HepG2 (cell line): ENCODE data around the gene SLC38A8. TPM values are rescaled to one million over a fixed set of nuclear protein-coding genes. Genes with fewer than 3 reads are reported as not detected.
A peak's percentile ranks its signal among the peaks of the same experiment; 100 is the strongest.

ENCODE experiments used
- ATAC-seq: fragments of 200-7000 bp; cut with Tn5 transposase; 3 replicates; pipeline ENCODE4 v1.9.1; 2020; ENCODE audit warnings: mild to moderate bottlenecking, moderate library complexity
- BruUV-seq: library from RNA; stranded (reverse); fragments of 400-500 nt; replicated peaks from 2 replicates; lab custom pipeline; 2021; lab: Mats Ljungman, UMichigan
- CTCF ChIA-PET: fragments of 300-600 bp; formaldehyde crosslinking; extraction: SDS; loops from one replicate; lab custom pipeline; 2021; ENCODE audit warnings: low total read pairs, inconsistent platforms, low intra/inter-chr PET ratio; lab: Yijun Ruan, JAX
- POLR2A ChIA-PET: fragments of 350-600 bp; sonication (Branson Sonifier 250); formaldehyde crosslinking; loops from one replicate; lab custom pipeline; 2020; ENCODE audit warnings: antibody characterized with exemption, inconsistent platforms; lab: Yijun Ruan, JAX
- DNase-seq: peaks from one replicate; pipeline ENCODE4 v3.0.0-alpha.2; 2015; ENCODE audit warnings: low spot score
- FAIRE-seq: peaks from 3 replicates; lab custom pipeline; 2011; peaks lifted over from hg19 to GRCh38; lab: Jason Lieb, UNC
- H2AFZ ChIP-seq: one replicate; pipeline ENCODE4 v1.6.1; 2011; ENCODE audit warnings: low read length, inconsistent platforms
- H3K27ac ChIP-seq: fragments of 300-600 bp; 3 replicates; pipeline ENCODE4 v1.8.0; 2011; ENCODE audit warnings: mixed run types, mild to moderate bottlenecking, mixed read lengths, low read length, inconsistent platforms; ENCODE audit not compliant: insufficient read depth; ENCODE audit errors: extremely low read length
- H3K27me3 ChIP-seq, 2 experiments: fragments of 200-600 bp in 1 of 2; 2 replicates in 1 of 2; 3 replicates in 1 of 2; pipeline versions ENCODE4 v1.6.0 to v1.8.0; 2011; ENCODE audit warnings: low read length in 2 of 2, mild to moderate bottlenecking in 2 of 2, moderate library complexity in 2 of 2, inconsistent platforms in 1 of 2; ENCODE audit not compliant: insufficient read depth in 2 of 2, control insufficient read depth in 1 of 2
- H3K36me3 ChIP-seq, 2 experiments: fragments of 200-600 bp in 1 of 2; replicated peaks in 1 of 2; 2 replicates in 1 of 2; 3 replicates in 1 of 2; pipeline versions ENCODE4 v1.5.1 to v1.8.0; 2011; ENCODE audit warnings: low read length in 2 of 2, inconsistent platforms in 1 of 2; ENCODE audit not compliant: insufficient read depth in 2 of 2, control insufficient read depth in 1 of 2
- H3K4me1 ChIP-seq: 2 replicates; pipeline ENCODE4 v1.5.1; 2012; ENCODE audit warnings: low read length, inconsistent platforms; ENCODE audit not compliant: insufficient read depth
- H3K4me2 ChIP-seq: 2 replicates; pipeline ENCODE4 v1.6.0; 2011; ENCODE audit warnings: low read depth, low read length, inconsistent platforms
- H3K4me3 ChIP-seq, 3 experiments: fragments of 200-600 bp in 1 of 3; sonication (generic), shearing (Covaris generic) in 1 of 3; replicated peaks in 1 of 3; 2 replicates each; pipeline ENCODE4 v1.5.1; 2011 to 2016; ENCODE audit warnings: low read length in 3 of 3, inconsistent platforms in 2 of 3, low read depth in 2 of 3, mild to moderate bottlenecking in 2 of 3, control low read depth in 1 of 3, mixed read lengths in 1 of 3; ENCODE audit not compliant: insufficient read depth in 1 of 3
- H3K79me2 ChIP-seq: one replicate; pipeline ENCODE4 v1.6.1; 2011; ENCODE audit warnings: low read length, inconsistent platforms; ENCODE audit not compliant: insufficient read depth
- H3K9ac ChIP-seq: 2 replicates; pipeline ENCODE4 v1.6.0; 2011; ENCODE audit warnings: mild to moderate bottlenecking, low read depth, low read length, inconsistent platforms; ENCODE audit not compliant: insufficient read depth
- H3K9me3 ChIP-seq: 2 replicates; pipeline ENCODE4 v1.5.1; 2012; ENCODE audit warnings: mild to moderate bottlenecking, low read length
- H4K20me1 ChIP-seq: 2 replicates; pipeline ENCODE4 v1.6.0; 2011; ENCODE audit warnings: inconsistent platforms, mild to moderate bottlenecking, low read length, moderate library complexity; ENCODE audit not compliant: insufficient read depth
- CBX1 ChIP-seq: IDR thresholded peaks from one replicate; pipeline ENCODE4 v1.6.1; 2016; ENCODE audit warnings: antibody characterized with exemption, low read depth
- EEA1 ChIP-seq: sonication (generic); formaldehyde crosslinking; IDR thresholded peaks from 2 replicates; pipeline ENCODE4 v1.5.1; 2020; ENCODE audit warnings: mild to moderate bottlenecking, missing genetic modification reagents, borderline replicate concordance
- ESRRA ChIP-seq: sonication (generic); formaldehyde crosslinking; IDR thresholded peaks from 2 replicates; pipeline ENCODE4 v1.5.1; 2020; ENCODE audit warnings: mild to moderate bottlenecking, low read depth, missing genetic modification reagents
- FIP1L1 ChIP-seq: fragments of 200-400 bp; formaldehyde crosslinking; IDR thresholded peaks from 2 replicates; pipeline ENCODE4 v1.6.1; 2018; ENCODE audit warnings: low read depth, mild to moderate bottlenecking, low read length, moderate library complexity, borderline replicate concordance; ENCODE audit not compliant: insufficient read depth
- HNRNPL ChIP-seq: fragments of 200-400 bp; formaldehyde crosslinking; IDR thresholded peaks from 2 replicates; pipeline ENCODE4 v1.6.1; 2017; ENCODE audit warnings: mild to moderate bottlenecking, low read depth, low read length
- IRF2 ChIP-seq: IDR thresholded peaks from 2 replicates; pipeline ENCODE4 v1.6.1; 2018; ENCODE audit warnings: missing genetic modification reagents, missing compliant biosample characterization
- JUN ChIP-seq: sonication (generic); formaldehyde crosslinking; IDR thresholded peaks from 2 replicates; pipeline ENCODE4 v1.4.0; 2020; ENCODE audit warnings: mild to moderate bottlenecking, missing genetic modification reagents
- NFATC3 ChIP-seq: sonication (generic); formaldehyde crosslinking; IDR thresholded peaks from 2 replicates; pipeline ENCODE4 v1.5.1; 2020; ENCODE audit warnings: mild to moderate bottlenecking, missing genetic modification reagents
- ZNF10 ChIP-seq: sonication (generic); formaldehyde crosslinking; IDR thresholded peaks from 2 replicates; pipeline ENCODE4 v1.4.0; 2020; ENCODE audit warnings: mild to moderate bottlenecking, low read depth, missing genetic modification reagents, borderline replicate concordance
- ZNF280D ChIP-seq: sonication (generic); formaldehyde crosslinking; IDR thresholded peaks from 2 replicates; pipeline ENCODE4 v1.5.1; 2020; ENCODE audit warnings: mild to moderate bottlenecking, missing genetic modification reagents
- ZNF619 ChIP-seq: sonication (generic); formaldehyde crosslinking; IDR thresholded peaks from 2 replicates; pipeline ENCODE4 v1.4.0; 2020; ENCODE audit warnings: mild to moderate bottlenecking, missing genetic modification reagents
- WGBS: methylation state at CpG from one replicate; pipeline ENCODE4 v1.1.6; 2017; ENCODE audit warnings: low lambda C conversion rate; 5-methylcytosine and 5-hydroxymethylcytosine counted together
- in situ Hi-C: cut with HindIII; loops from 2 replicates; pipeline ENCODE4 v1.10.0; 2017; ENCODE audit warnings: low pct_unique_long_range_greater_than_20kb; ENCODE audit not compliant: extremely low pct_ligation_motif_present
- intact Hi-C: fragments of 100-400 bp; cut with micrococcal nuclease; formaldehyde crosslinking; loops from one replicate; pipeline ENCODE4 v1.10.0; 2022; ENCODE audit not compliant: unreplicated experiment
- polyA plus RNA-seq, 8 experiments: library from polyadenylated mRNA; depleted of rRNA in 3 of 8; stranded (reverse) in 7 of 8; unstranded in 1 of 8; fragments of >200 nt; fragmentation: Illumina TruSeq in 4 of 8; extraction: Trizol in 4 of 8; gene quantifications; 2 replicates each; pipeline versions ENCODE4 v1.2.1 to v1.2.3, GENCODE V29; 2011 to 2016; ENCODE audit warnings: low read depth in 4 of 8, missing spikeins in 1 of 8, mixed read lengths in 1 of 8; ENCODE audit not compliant: insufficient read depth in 1 of 8
- total RNA-seq, 5 experiments: library from RNA; depleted of rRNA; stranded (reverse); fragments of >200 nt; fragmentation: Illumina TruSeq; extraction: Trizol; gene quantifications; 2 replicates each; pipeline ENCODE4 v1.2.3, GENCODE V29; 2016; ENCODE audit warnings: low read depth in 1 of 5
- TF ChIP-seq, protein P1 (sequence below): sonication (generic); IDR thresholded peaks from 2 replicates; pipeline ENCODE4 v1.6.1; 2016; ENCODE audit warnings: low read depth, borderline replicate concordance

SLC38A8 gene
- total and polyA plus RNA-seq, 2 of the 13 experiments (the other 11 are each of a cell fraction or from before 2014, with no cell fraction given) = 0.24 to 0.37 TPM

GRCh38 chr16:83968306-83968851 is 74.2 kb downstream of the SLC38A8 start:
- H3K4me3 ChIP-seq = peak overlapping the region in 1 of 3 experiments; percentile 33; a peak in 1 of 6 replicates
- peaks cover 17% of the 10 kb centered on the region for H3K4me1 ChIP-seq
- H3K27me3 ChIP-seq = peaks cover 3 to 32% of the 10 kb centered on the region in 2 experiments; a peak in 4 of 5 replicates
- peaks cover 14% of the 10 kb centered on the region; the same call in 1 of the 2 replicates for H4K20me1 ChIP-seq
- TF ChIP-seq ESRRA (no peak), JUN (CRISPR knock-in tag) (no peak)
- TF ChIP-seq, protein P1, sequence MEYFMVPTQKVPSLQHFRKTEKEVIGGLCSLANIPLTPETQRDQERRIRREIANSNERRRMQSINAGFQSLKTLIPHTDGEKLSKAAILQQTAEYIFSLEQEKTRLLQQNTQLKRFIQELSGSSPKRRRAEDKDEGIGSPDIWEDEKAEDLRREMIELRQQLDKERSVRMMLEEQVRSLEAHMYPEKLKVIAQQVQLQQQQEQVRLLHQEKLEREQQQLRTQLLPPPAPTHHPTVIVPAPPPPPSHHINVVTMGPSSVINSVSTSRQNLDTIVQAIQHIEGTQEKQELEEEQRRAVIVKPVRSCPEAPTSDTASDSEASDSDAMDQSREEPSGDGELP = no peak
- peaks cover 11 to 20% of the 10 kb centered on the region in 2 experiments; a peak in 4 of 5 replicates for H3K36me3 ChIP-seq
- no peak for FAIRE-seq
- H3K4me2 ChIP-seq = no peak overlapping the region
- WGBS = 93% methylated on average over 63 of the region's 87 CpGs
- DNase-seq = no peak
- POLR2A ChIA-PET = no interaction called here
- no peak overlapping the region for H3K27ac ChIP-seq
- CTCF ChIA-PET = interaction anchor here (1.1 to 1.6 kb wide), 2 partner anchors 76 to 97 kb away, joined by 4 to 7 read pairs; no protein-coding TSS in a partner anchor
- ATAC-seq = no peak
- no peaks in the 10 kb centered on the region for H3K79me2 ChIP-seq
- H2AFZ ChIP-seq = no peak overlapping the region
- intact Hi-C loops = no loop called here
- no peaks in the 10 kb centered on the region for H3K9me3 ChIP-seq
- no peak overlapping the region for H3K9ac ChIP-seq
- in situ Hi-C loops = loop anchor here (25.0 kb wide), 1 partner anchor 219 kb away; the partner anchor contains the start of genes ADAD2 and TAF1C
- no TSS peak for BruUV-seq

- DNase-seq (no peak), ATAC-seq (no peak), FAIRE-seq (no peak)
- Histone ChIP-seq H3K4me1 (peaks cover 17% of the 10 kb centered on the region), H3K27ac (no peak within 1 kb of the TSS), H4K20me1 (peaks cover 14% of the 10 kb centered on the region; the same call in 1 of the 2 replicates), H2AFZ (no peak within 1 kb of the TSS), H3K9me3 (no peaks in the 10 kb centered on the region), H3K79me2 (no peaks in the 10 kb centered on the region), H3K9ac (no peak within 1 kb of the TSS), H3K4me3 (peak within 1 kb of the TSS in 1 of 3 experiments; percentile 33; a peak in 1 of 6 replicates), H3K36me3 (peaks cover 13 to 25% of the 10 kb centered on the region in 2 experiments; a peak in 4 of 5 replicates), H3K4me2 (no peak within 1 kb of the TSS), H3K27me3 (peaks cover 3 to 27% of the 10 kb centered on the region in 2 experiments; a peak in 4 of 5 replicates)
- WGBS = 87% methylated on average over 25 of the region's 35 CpGs
- in situ Hi-C loops (loop anchor here (25.0 kb wide), 1 partner anchor 219 kb away; the partner anchor contains the start of genes ADAD2 and TAF1C), intact Hi-C loops (no loop called here)
- CTCF ChIA-PET = interaction anchor here (1.1 to 1.6 kb wide), 2 partner anchors 76 to 98 kb away, joined by 4 to 7 read pairs; no protein-coding TSS in a partner anchor
- POLR2A ChIA-PET = no interaction called here
- BruUV-seq = no TSS peak
- TF ChIP-seq EEA1 = no peak
- no peak for TF ChIP-seq FIP1L1
- TF ChIP-seq HNRNPL = no peak
- TF ChIP-seq IRF2 (CRISPR knock-in tag) = no peak
- no peak for TF ChIP-seq ZNF619 (CRISPR knock-in tag)
- TF ChIP-seq ZNF280D (CRISPR knock-in tag) = no peak
- TF ChIP-seq NFATC3 = no peak
- no peak for TF ChIP-seq CBX1
- no peak for TF ChIP-seq ZNF10
Measured at GRCh38 chr16:83967838-83968305, 74.7 kb downstream of the SLC38A8 start, which contains the start of gene NECAB2. NECAB2 (plus strand) TSS chr16:83968244; CDS start chr16:83968649, 405 bp downstream.
